GM06990 (cell line): ENCODE results near the gene NIPBL.
"Not testable (repeated sequence)": the region's sequence is repeated elsewhere in the genome, so short reads cannot be mapped to it uniquely, and the experiment has no call there.

Experiments used
- DNase-seq: peaks from one replicate; pipeline ENCODE4 v3.0.0-alpha.2; 2011; ENCODE audit not compliant: insufficient read length; ENCODE audit errors: extremely low read depth
- H3K27me3 ChIP-seq: replicated peaks from 2 replicates; pipeline ENCODE4 v1.6.0; 2011; ENCODE audit warnings: low read length; ENCODE audit not compliant: control insufficient read depth, insufficient read depth
- H3K36me3 ChIP-seq: 2 replicates; pipeline ENCODE4 v1.5.1; 2011; ENCODE audit warnings: low read length; ENCODE audit not compliant: control insufficient read depth, insufficient read depth
- H3K4me3 ChIP-seq: replicated peaks from 2 replicates; pipeline ENCODE4 v1.5.1; 2011; ENCODE audit warnings: low read depth, mild to moderate bottlenecking, control low read depth, low read length
- TF ChIP-seq, protein P1 (sequence below): IDR thresholded peaks from 2 replicates; pipeline ENCODE4 v1.5.1; 2011; ENCODE audit warnings: low read length, control low read depth, mild to moderate bottlenecking, inconsistent platforms; ENCODE audit not compliant: insufficient read depth, poor library complexity, severe bottlenecking

The NIPBL gene

DNA sequence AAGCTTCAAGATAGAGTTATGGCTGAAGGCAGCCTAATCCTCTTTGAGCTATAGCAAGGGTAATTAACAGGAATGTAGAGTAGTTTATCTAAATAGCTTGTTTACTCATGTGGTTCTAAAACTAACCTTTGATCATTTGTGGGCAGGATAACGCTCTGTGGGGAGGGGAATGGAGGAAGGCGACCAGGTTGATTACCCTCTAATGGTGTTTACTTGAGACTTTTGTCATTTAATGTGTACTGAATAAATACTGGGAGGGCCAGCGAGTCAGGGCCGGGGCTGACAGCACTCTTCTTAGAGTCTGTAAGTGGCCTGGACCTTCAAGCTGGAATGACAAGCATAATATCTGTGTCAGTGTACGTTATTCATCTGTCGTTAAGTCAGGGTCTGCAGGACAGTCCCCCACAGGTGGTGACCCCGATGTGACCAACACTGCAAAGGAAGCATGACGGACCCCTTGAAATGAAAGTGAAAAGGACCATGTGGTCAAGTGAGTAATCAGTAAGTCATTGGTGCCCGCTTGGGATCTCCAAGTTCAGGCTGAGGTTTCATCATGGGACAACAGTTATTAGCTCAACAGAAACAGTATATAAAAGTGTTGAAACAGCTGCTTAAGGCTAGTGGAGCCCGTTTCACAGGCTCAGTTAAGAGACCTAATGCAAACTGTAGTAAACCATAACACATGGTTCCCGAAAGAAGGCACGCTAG, 210.1 kb downstream of the NIPBL start:
- Histone ChIP-seq H3K36me3 (no peaks in the 10 kb centered on the region), H3K4me3 (no peak overlapping the region), H3K27me3 (no peaks in the 10 kb centered on the region)
- TF ChIP-seq, protein P1, sequence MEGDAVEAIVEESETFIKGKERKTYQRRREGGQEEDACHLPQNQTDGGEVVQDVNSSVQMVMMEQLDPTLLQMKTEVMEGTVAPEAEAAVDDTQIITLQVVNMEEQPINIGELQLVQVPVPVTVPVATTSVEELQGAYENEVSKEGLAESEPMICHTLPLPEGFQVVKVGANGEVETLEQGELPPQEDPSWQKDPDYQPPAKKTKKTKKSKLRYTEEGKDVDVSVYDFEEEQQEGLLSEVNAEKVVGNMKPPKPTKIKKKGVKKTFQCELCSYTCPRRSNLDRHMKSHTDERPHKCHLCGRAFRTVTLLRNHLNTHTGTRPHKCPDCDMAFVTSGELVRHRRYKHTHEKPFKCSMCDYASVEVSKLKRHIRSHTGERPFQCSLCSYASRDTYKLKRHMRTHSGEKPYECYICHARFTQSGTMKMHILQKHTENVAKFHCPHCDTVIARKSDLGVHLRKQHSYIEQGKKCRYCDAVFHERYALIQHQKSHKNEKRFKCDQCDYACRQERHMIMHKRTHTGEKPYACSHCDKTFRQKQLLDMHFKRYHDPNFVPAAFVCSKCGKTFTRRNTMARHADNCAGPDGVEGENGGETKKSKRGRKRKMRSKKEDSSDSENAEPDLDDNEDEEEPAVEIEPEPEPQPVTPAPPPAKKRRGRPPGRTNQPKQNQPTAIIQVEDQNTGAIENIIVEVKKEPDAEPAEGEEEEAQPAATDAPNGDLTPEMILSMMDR: no peak
- no peak for DNase-seq

GRCh38 chr5:37088009-37088408, 211.4 kb downstream of the NIPBL start:
- no peak overlapping the region for H3K4me3 ChIP-seq
- H3K36me3 ChIP-seq: no peaks in the 10 kb centered on the region
- DNase-seq: no peak
- TF ChIP-seq, protein P1: no peak
- no peaks in the 10 kb centered on the region for H3K27me3 ChIP-seq

DNA sequence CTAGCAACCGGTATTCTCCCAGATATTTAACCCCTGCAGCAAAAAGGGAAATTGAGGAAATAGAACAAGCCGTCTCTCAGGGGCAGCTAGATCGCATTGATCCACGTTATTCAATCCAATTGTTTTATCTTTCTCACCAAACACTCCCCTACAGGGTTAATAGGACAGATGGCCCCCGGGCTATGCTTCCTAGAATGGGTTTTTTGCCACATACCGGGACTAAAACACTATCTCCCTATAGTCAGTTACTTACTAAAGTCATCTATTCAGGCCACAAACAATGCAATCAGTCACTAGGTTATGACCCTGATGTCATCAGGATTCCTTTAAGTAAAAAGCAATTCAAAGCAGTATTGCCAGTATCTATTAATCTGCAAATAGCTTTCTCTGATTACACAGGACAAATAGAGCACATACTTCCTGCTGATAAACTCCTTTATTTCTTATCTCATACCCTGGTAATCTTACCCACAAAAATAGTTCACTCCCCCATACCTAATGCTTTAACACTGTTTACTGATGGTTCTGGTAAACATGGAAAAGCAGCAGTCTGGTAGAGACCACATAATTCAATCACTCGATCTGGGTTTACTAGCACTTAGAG, 213.7 kb downstream of the NIPBL start:
- Histone ChIP-seq H3K27me3 (no peaks in the 10 kb centered on the region), H3K36me3 (no peaks in the 10 kb centered on the region), H3K4me3 (no peak overlapping the region)
- TF ChIP-seq, protein P1: no peak
- no peak for DNase-seq

GRCh38 chr5:37090781-37091180, 214.2 kb downstream of the NIPBL start:
- TF ChIP-seq, protein P1: no peak
- H3K36me3 ChIP-seq: no peaks in the 10 kb centered on the region
- no peaks in the 10 kb centered on the region for H3K27me3 ChIP-seq
- H3K4me3 ChIP-seq: no peak overlapping the region
- DNase-seq: no peak

GRCh38 chr5:37093795-37094194, 217.2 kb downstream of the NIPBL start:
- H3K4me3 ChIP-seq, H3K36me3 ChIP-seq, DNase-seq, H3K27me3 ChIP-seq: not testable (repeated sequence)

GRCh38 chr5:37099267-37099666, 222.7 kb downstream of the NIPBL start:
- H3K36me3 ChIP-seq, H3K4me3 ChIP-seq, DNase-seq, H3K27me3 ChIP-seq: not testable (repeated sequence)
